Renal cortical epithelial cell (primary cell): ENCODE data around the gene DCLRE1C. TPM values are rescaled to one million over a fixed set of nuclear protein-coding genes. Genes with fewer than 3 reads are reported as not detected.
"Not testable (repeated sequence)": the region's sequence is repeated elsewhere in the genome, so short reads cannot be mapped to it uniquely, and the experiment has no call there.

ENCODE experiments used
- DNase-seq: peaks from one replicate; pipeline ENCODE4 v3.0.0-alpha.2; 2011; ENCODE audit warnings: low read depth
- total RNA-seq: library from RNA; depleted of rRNA; stranded (reverse); fragments of >200 nt; gene quantifications from 2 replicates; pipeline ENCODE4 v1.2.3, GENCODE V29; 2014

The DCLRE1C gene
- 9.7 and 12.2 TPM in 2 replicates for total RNA-seq

- DNase-seq = peak; percentile 84
Observed at GRCh38 chr10:14954001-14954770, at the start of gene DCLRE1C. Gene DCLRE1C, minus strand, starts transcription at chr10:14954096. Its CDS starts 86 bp downstream, at chr10:14954010.

DNA sequence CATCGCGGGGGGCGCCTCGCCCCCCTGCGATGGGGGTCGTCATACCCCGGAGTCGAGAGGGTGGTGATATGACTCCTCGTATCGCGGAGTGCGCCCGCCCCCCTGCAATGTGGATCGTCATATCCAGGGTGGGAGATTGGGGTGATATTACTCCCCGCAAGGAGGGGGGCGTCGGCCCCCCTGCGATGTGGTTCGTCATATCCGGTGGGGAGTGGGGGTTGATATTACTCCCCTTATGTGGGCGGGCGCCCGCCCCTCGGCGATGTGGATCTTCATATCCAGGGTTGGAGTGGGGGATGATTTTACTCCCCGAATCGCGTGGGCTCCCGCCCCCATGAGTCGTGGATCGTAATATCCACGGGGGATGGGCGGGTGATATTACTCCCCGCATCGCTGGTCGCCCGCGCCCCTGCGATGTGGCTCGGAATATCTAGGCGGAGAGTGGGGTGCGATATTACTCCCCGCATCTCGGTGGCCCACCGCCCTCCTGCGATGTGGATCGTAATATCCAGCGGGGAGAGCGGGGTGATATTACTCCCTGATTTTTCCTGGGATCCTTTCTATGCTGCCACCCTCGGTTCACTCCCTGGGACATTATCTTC lies 42.2 kb upstream of the DCLRE1C start:
- no peak for DNase-seq

- DNase-seq = not testable (repeated sequence)
Observed at GRCh38 chr10:14993500-14994455, 39.9 kb upstream of the DCLRE1C start.

DNA sequence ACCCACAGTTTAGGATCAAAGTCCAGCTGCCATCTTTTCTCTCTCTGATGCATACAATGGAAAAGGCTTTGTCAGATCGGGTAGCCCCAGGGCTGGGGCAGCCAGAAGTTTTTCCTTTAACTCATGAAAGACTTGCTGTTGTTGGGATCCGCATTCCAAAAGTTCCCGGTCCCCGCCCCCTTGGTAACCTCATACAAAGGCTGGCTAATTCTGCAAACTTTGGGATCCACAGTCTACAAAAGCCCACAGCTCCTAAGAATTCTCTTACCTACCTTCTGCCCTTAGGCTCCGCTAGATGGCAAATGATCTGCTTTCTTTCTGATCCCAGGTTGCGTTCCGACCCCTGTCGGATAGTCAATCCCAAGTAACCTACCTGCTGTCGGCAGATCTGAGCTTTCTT lies 38.4 kb upstream of the DCLRE1C start:
- not testable (repeated sequence) for DNase-seq

DNA sequence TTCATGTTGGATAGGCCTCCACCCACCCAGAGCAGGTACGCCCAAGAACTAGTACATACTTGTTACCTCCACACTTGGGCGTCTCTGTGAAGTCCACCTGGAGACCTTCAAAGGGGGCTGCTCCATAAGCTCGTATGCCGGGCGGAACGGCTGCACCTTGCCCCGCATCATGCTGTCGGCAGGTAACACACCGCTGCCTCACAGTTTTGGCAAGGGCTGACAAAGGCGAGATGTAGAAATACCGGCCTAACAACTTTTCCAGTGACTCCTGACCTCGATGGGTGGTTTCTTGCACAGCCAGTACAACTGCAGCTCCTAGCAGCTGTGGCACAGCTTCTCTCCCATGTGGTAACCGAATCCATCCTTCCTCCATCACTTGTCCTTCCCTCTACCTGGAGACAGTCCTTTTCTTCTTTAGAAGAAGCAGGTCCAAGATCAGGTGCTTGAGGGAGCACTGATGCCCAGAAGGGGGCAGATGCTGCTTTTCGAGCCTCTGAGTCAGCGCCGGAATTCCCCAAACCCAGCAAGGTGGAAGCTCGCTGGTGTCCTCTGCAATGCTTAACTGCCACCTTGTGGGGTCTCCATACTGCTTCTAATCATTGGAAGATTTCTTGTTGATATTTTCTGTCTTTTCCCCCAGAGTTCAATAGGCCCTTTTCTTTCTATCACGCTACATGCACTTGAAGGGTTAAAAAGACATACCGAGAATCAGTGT lies 37.3 kb upstream of the DCLRE1C start:
- DNase-seq = peak; percentile 41

- not testable (repeated sequence) for DNase-seq
Observed at GRCh38 chr10:14989552-14989951, 35.7 kb upstream of the DCLRE1C start.

- no peak for DNase-seq
Observed at GRCh38 chr10:14982744-14983143, 28.8 kb upstream of the DCLRE1C start.

GRCh38 chr10:14975672-14976273 lies 21.9 kb upstream of the DCLRE1C start:
- no peak for DNase-seq

- not testable (repeated sequence) for DNase-seq
Observed at GRCh38 chr10:14974153-14974998, 20.5 kb upstream of the DCLRE1C start.

DNA sequence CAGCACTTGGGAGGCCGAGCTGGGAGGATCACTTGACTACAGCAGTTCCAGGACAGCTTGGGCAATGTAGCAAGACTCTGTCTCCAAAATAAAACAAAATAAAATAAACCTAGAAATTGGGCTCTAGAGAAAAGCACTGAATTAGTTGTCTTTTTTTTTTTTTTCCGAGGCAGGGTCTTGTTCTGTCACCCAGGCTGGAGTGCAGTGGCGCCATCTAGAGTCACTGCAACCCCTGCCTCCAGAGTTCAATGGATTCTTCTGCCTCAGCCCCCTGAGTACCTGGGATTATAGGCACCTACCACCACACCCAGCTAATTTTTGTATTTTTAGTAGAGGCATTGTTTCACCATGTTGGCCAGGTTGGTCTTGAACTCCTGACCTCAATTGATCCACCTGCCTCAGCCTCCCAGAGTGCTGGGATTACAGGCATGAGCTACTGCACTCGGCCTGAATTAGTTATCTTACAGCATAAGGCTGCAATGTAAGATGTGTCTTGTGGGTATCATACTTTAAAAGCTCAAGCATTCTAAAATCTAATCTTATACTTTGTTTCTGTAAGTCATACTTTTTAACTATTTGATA lies 18.1 kb upstream of the DCLRE1C start:
- DNase-seq = peak; percentile 21

GRCh38 chr10:14967897-14968296 lies 14.0 kb upstream of the DCLRE1C start:
- no peak for DNase-seq

DNA sequence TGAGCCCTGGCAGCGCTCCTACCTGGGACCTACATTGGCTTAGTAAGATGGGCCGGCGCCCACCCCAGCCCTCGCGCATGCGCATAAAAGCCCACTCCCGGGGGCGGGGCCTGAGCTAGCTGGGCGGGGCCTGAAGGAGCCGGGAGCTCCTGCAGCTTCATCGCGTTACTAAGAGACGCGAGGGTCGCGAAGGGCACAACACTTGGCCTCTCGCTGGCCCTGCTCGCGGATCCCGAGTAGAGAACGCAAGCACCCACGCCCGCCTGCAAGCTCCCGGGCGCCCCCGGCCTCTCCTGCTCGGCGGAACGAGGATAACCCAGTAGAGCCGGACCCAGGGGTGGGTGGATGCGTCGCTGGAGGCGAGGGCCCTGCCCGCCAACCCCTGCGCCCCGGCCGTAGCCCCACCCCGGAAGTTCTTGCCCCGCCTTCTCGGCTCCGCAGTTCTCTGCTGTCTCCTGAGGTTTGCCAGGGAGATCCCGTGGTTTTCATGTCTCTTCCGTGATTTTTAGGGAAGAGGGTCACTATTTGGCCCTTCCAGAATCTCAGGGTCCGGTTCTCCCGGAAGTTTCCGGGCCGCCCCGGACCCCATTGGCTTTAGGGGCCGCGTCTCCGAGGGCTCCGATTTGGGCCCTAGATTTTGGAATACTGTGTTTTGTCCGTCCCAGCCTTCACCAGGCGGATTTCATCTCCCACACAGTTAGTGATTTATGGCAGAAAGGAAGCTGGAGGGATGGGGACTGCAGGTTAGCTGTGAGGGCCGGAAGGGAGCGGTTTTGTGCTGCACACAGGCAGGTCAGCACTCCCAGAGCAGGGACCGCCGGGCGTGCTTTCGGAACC lies 5.5 kb upstream of the DCLRE1C start, which contains the start of gene MEIG1:
Gene MEIG1, plus strand, starts transcription at position 168 of the 837 bp plus-strand sequence. CDS start 7,081 bp downstream, outside the sequence.
- DNase-seq = peak; percentile 89

GRCh38 chr10:14958872-14959220 lies 5.0 kb upstream of the DCLRE1C start:
- no peak for DNase-seq

GRCh38 chr10:14954934-14955333 lies 1.0 kb upstream of the DCLRE1C start:
- DNase-seq = no peak

- DNase-seq = peak; percentile 57
Observed at GRCh38 chr10:14953424-14954000, 384 bp downstream of the DCLRE1C start.

DNA sequence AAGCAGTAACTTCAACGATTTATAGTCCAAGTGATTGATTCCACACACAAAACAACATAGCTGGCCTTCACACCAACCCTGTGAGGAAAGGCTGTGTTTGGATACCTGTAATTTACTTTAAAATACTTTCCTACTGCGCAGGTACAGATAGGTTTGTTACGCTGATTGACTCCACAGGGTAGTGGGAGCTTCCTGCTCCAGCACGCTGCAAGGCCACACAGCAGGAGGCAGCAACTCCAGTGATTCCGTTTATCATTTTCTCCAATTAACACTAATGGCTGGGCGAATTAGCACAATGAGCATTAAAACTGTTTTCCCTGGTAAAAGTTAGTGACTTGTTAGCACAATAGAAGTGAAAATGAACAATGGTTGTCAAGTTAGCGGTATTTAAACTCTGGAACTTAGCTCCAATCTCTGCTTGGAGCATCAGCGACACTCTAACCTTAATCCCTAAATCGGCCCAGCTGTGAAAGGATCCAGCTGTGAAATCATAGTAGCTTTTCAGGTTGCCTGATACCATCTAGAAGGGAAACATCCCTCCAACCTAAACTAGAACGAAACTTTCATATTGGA lies 959 bp downstream of the DCLRE1C start:
- DNase-seq = peak; percentile 20

GRCh38 chr10:14949291-14949690 lies 4.6 kb downstream of the DCLRE1C start:
- peak; percentile 43 for DNase-seq

DNA sequence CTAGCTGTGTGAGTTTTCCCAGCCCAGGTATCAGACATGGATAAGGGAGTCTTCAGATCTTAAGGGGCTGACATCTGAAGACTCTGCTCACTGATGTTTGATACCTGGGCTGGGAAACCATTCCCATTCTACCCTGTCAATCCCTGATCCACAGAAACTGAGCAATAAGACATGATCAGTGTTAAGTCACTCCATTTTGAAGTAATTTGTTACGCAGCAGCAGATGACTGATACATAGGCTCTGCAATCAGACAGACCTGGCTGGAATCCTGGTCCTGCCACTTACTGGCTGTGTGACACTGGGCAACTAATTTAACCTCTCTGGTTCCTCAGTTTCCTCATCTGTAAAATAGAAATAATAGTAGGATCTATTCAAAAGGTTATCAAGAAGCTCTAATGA lies 6.6 kb downstream of the DCLRE1C start:
- DNase-seq = no peak
